CD4-positive, alpha-beta T cell treated with Interleukin-15 for 1 hour (primary cell): ENCODE data around the gene BET1L.
"Not testable (repeated sequence)": the region's sequence is repeated elsewhere in the genome, so short reads cannot be mapped to it uniquely, and the experiment has no call there.

Experiments used
- DNase-seq: peaks from one replicate; pipeline ENCODE4 v3.0.0-alpha.2; 2020

Gene BET1L

DNA sequence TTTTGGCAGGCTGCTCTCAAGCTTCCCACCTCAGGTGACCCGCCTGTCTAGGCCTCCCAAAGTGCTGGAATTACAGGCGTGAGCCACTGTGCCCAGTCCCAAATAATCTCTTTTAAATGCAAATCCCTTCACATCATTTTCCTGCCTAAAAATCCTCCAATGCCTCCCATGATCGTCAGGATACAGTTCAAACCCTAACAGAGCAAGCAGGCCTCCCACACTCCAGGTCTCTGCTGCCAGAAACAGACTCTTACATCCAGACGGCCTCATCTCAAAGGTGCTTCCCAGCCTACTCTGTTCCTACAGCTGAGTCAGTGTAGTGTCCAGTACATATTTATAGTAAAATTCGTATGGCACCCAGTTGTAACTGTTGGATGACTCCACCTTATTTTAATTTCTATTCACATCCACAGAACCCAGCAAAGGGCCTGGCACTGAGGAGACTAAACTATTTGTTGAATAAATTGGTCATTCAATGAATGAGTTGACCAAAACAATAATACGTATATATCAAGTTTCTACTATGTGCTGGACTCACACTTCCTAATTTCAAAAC is 20.7 kb upstream of the BET1L start:
- DNase-seq: no peak

DNA sequence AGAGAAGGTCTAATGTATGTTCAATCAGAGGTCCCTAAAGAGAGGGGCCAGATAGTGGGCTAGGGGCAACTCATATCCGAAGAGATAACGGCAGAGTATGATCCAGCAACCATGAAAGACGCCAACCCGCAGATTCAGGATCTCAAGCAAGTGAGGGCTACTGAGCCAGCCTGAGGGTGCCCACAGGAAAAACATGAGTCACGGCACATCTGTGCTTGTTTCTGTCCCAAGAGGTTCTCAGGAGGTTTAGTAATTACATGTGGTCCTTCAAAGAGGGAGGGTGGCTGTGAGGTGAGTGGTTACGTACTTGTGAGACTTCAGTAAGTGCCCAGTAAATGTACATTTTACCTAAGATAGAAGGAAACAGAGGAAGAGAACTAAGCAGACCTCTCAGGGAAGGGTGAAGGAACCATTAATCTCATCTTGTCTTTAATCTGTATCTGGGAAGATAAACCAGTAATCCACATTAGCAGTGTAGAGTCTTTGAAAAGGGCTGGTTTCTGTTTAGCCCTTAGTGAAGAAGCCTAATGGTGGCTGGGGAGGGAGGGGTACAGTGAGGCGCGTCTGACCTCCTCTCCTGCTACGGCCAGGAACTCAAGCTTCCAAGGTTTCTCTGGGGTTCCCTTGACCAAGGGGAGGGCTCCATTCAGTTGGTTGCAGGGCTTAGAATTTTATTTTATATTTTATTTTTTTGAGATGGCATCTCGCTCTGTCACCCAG is 18.7 kb upstream of the BET1L start:
- no peak for DNase-seq

- DNase-seq: no peak
Measured at GRCh38 chr11:224424-224823, 17.2 kb upstream of the BET1L start.

DNA sequence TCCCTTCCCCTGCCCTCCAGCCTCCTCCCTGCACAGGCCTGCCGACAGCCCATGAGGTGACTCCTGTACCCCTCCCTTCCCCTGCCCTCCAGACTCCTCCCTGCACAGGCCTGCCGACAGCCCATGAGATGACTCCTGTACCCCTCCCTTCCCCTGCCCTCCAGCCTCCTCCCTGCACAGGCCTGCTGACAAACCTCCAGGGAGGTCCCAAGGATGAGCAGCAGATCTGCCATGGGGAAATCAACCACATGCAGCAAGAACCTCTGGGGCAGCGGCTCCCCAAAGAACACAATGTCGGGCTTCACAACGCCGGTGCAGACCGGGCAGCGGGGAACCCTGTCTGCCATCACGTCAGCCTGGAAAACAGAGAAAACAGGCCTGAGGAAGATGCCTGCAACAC is 16.7 kb upstream of the BET1L start:
- no peak for DNase-seq

DNA sequence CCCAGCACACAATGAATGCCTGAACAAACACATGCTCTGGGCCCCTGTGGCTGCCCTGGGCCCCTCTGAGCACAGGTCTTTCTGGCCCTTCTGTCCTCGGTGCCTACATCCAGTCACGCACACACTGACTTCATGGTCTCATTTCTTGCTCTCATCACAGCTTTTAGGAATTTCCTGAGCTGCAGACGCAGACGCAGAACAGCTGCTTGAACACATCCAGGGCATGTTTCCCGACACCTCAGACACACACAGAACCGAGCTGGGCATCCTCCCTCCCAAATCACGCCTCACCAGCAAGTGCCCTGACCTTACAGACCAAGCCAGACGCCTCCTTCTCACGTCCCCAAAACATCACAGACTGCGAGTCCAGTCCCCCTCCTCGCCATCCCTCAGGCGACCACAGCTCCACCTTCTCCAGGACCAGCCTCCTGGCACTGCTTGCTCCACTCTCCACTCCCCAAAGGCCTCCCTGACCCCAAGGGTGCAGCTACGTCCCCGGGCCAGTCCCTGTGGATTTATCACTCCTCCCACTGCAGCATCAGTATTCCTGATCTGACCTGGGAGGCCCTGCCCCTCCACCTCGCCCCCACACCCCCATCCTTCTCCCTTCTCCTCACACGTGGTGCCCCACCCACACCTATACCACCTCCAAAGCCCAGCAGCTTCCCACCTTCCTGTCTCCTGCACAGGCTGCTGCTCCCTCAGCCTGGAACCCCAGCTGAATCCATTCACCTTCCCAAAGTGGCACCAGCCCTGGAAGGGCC is 16.0 kb upstream of the BET1L start:
- no peak for DNase-seq

DNA sequence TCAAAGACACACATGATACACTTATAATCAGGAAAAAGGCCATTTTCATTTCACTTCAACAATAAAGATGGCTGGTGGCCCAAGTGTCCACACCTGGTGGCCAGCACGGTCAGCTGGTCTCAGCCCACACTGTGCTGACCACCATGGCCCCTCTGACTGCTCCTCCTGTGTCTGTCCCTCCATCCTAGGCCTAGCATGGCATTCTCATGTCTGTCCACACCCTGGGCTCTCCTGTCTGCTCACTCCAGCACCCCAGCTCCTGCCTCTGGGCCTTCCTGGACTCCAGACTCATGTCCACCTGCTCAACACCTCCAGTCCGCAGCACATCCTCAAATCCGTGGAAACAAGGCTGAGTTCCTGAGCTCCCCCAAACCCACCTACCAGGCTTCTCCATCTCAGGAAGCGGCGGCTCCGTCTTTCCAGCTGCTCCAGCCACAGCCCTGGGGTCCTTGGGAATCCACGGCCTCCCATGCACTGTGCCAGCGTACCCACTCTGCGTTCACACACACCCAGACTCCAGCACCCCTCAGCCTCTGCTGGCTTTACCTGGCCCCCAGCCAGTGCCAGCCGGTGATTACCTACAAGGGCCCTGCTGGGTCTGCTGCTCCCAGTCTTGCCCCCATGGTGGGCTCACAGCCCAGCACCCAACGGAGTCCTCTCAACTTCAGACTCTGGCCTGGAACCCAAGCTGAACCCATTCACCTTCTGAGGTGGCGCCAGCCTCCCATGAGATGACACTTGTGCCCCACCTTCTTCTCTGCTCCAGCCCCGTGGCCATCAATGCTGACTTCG is 15.0 kb upstream of the BET1L start:
- DNase-seq: no peak

GRCh38 chr11:221539-221938 is 14.3 kb upstream of the BET1L start:
- DNase-seq: no peak

DNA sequence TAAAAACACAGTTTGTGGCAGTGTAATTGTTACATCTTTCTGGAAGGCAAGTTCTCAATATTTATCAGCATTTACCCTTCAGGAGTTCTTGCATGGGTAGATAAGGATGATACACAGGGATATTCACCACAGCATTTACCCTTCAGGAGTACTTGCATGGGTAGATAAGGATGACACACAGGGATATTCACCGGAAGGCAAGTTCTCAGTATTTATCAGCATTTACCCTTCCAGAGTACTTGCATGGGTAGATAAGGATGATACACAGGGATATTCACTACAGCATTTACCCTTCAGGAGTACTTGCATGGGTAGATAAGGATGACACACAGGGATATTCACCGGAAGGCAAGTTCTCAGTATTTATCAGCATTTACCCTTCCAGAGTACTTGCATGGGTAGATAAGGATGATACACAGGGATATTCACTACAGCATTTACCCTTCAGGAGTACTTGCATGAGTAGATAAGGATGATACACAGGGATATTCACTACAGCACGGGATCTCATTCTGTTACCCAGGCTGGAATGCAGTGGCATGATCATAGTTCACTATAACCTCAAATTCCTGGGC is 13.5 kb upstream of the BET1L start:
- not testable (repeated sequence) for DNase-seq

DNA sequence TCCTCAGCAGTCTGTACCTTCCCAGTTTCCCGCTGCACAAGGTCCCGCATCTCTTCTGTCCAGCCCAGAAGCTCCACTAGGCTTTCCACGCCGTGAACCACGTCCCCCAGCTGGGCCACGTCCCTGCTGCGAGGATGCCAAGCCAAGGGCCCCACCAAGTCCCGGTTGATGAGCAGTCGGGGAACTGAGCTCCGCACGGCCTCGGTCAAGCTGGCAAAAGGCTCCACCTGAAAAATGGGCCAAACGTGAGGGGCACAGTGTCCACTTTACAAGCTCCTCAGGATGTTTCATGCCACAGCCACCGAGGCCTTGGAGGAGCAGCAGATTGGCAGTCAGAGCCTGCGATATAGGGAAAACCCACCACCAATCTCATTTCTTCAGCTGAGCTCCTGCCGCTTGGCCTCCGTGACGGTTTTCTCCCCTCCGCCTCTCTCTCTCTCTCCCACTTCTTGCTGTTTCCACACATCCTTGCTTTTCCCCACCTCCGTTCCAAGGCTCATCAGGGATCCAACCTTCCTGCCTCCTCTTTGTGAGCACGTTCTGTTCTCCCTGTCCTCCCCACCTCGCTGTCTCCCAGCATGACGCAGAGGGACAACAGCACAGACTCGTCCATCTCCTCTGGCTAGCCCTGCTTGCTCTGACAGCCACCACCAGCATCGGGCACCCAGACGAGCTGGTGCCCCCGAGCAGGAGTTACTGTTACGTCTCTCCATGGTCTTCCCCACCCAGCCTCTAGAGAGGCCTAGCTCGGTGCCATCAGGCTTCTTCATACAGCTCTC is 11.8 kb upstream of the BET1L start:
- no peak for DNase-seq

DNA sequence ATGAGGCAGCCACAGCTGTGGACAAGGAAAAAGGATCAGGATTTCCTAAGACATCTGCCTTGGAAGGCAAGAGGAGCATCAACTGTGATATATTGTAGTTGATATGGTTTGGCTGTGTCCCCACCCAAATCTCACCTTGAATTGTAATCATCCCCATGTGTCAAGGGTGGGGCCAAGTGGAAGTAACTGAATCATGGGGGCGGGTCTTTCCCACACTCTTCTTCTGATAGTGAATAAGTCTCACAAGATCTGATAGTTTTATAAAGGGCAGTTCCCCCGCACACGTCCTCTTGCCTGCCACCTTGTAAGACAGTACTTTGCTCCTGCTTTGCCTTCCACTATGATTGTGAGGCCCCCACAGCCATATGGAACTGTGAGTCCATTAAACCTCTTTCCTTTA is 10.5 kb upstream of the BET1L start:
- no peak for DNase-seq

GRCh38 chr11:216081-216974 is 9.1 kb upstream of the BET1L start:
- DNase-seq: no peak

GRCh38 chr11:215581-216037 is 8.4 kb upstream of the BET1L start:
- no peak for DNase-seq

- DNase-seq: peak; percentile 9
Measured at GRCh38 chr11:214083-214482, 6.9 kb upstream of the BET1L start.

DNA sequence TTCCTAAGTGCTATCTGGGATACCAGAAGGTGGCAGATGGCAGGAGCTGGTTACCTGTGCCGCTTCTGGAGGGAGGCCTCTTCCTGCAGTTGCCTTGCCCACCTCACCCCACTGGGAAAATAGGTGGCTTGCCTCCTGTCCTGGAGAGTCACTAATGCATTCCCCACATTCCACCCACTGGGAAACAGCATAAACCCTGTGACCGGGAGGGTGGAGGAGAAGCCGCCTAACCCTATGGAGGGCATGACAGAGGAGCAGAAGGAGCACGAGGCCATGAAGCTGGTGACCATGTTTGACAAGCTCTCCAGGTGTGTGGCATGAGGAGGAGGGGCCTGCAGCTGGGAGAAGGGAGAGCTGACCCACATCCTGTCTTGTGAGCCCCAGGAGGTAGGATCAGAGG is 5.9 kb upstream of the BET1L start:
- peak; percentile 11 for DNase-seq

DNA sequence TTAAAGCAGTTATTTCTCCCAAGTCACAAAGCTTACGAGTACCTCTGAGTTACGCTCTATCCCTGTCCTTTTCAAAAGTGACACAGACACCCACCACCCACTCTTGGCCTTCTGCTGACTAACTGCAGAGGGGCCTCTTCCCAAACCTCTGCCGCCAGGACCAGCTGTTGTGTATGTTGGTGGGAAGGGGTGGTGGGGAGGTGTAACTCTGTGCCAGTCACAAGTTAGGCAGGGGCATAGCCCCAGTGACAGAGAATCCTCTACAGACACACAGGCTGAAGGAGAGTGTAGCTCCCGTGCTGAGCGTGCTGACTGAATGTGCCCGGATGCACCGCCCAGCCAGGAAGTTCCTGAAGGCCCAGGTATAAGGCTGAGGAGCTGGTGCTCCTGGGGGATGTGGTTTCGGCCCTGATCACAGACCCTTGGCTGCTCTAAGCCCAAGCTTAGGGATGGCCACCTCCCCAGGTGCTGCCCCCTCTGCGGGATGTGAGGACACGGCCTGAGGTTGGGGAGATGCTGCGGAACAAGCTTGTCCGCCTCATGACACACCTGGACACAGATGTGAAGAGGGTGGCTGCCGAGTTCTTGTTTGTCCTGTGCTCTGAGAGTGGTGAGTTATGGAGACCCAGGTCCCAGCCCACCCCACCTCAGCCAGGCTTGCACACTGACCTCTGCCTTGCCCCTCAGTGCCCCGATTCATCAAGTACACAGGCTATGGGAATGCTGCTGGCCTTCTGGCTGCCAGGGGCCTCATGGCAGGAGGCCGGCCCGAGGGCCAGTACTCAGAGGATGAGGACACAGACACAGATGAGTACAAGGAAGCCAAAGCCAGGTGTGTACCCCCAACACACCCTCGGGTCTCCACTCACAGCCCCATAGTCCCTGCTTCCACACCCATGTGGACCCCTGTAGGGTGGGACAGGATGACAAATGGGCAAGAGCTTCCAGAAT is 5.2 kb upstream of the BET1L start:
- DNase-seq: peak; percentile 12

DNA sequence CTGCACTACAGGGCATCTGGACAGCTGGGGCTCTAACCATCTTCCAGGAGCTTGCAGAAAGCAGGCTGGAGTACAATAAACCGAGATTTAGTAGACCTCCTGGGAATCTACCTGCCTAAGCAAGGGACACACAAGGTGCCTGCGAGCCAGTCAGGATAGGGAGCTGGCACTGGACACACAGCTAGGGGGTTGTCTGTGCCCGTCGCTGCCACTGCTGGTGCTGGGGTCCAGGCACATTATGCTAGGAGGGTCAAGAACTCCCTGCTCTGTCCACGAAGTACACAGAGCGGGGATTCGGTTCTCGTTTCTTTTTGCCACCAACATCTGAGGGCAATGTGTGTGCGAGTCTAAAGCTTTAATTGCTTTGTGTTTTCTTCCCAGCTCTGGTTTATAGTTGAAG is 4.5 kb upstream of the BET1L start:
- DNase-seq: peak; percentile 13

DNA sequence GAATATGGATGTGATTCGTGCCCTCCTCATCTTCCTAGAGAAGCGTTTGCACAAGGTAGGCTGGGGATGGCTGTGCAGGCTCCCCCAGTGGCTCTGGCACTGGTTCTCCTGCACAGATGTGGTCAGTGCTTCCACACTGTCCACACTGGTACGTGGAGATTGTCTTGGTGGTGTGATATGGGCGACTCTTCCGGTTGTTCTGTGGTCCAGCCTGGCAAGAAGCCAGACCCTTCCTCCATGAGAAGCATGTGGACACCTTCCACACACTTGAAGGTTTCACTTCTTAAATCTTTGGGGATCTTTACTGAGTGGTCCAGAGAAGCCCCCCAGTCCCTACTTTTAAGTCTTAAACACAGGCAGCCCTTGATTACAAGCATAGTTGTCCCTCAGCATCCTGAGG is 4.1 kb upstream of the BET1L start:
- no peak for DNase-seq

- no peak for DNase-seq
Measured at GRCh38 chr11:210803-211180, 3.6 kb upstream of the BET1L start.

DNA sequence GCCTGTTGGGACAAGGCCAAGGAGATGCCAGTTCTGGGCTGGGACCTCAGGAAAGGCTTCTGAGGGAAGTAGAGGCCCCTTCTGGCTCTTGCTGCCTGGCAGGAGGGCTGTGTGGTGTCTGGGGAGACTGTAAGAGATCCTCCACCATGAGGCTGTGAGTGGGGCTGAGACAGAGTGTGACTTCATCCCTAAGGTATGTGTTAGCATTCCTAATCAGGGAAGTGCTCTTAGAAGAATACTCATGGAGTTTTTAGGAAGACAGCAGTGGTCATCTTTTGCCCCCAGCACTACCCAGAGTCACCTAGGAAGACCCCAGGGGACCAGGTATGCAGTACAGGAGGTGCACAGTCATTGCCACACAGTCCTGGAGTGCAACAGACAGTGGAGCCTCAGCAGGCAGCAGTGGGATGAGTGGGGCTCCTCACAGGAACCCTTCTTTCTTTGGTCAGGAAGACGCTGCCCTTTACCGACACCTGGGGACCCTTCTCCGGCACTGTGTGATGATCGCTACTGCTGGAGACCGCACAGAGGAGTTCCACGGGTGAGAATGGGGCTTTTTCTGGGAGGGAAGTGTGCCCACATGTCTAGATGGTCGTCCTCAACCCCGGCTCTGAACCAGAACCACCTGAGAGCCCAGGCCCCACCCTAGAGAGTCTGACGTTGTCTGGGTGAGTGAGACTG is 3.1 kb upstream of the BET1L start:
- DNase-seq: peak; percentile 12
